HG02610 (cell line): ENCODE data around the gene SLC2A8.
A peak's percentile ranks its signal among the peaks of the same experiment; 100 is the strongest.

ENCODE experiments used
- ATAC-seq: cut with Tn5 transposase; IDR thresholded peaks from one replicate; pipeline ENCODE4 v1.9.1; 2021; ENCODE audit warnings: mild to moderate bottlenecking, moderate library complexity; ENCODE audit not compliant: unreplicated experiment

Gene SLC2A8

DNA sequence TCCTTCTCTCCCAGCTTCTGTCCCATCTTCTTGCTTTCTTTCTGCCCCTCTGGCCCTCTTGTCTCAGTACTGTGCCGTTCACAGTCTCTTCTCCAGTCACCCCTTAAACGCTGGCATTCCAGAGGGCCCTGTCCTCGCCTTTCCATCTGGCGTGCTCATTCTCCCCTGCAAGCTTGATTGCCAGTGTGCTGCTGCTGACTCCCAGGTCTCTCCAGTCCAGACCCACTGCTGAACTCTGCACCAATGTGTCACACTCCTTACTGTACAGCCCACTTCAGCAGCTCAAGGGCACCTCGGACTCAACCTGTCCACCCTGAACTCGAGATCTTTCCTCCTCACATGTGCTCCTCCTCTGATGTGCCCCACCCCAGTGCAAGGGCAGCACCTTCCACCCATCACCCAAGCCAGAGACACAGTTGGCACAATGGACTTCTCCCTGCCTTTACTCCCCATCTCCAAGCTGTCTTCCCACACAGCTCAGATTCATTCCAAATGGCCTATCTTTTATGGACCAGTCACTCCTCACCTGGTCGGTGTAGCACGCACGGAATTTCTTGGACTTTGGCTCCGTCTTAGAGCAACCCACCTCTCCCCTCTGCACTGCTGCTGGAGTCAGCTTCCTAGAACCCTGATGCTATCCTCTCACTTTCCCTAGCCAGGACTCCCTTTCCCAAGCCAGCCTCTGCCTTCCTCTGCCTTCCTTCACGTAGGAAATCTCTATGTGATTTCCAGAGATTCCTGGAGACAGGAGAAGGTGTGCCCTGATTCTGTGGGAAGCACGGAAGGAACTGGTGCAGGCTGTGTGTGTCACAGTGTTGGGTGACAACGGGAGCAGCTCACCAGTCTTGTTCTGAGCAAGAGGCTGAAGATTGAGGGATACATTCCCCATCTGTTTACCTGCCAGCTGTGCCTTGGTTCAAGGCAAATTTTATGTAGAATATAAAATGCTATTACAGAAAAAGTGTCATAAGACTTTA, 26.0 kb upstream of the SLC2A8 start:
- no peak for ATAC-seq

DNA sequence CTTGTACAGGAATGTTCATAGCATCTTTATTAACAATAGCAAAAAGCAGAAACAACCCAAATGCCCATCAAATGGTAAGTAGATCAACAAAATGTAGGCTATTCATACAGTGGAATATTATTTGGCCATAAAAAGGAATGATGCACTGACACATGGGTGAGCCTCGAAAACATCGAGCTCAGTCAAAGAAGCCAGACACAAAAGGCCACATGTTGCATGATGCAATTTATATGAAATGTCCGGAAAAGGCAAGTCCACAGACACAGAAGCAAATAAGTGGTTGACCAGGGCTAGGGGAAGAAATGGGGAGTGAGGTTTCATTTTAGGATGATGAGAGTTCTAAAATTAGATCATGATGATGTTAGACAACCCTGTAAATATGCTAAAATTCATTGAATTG, 16.5 kb upstream of the SLC2A8 start:
- no peak for ATAC-seq

DNA sequence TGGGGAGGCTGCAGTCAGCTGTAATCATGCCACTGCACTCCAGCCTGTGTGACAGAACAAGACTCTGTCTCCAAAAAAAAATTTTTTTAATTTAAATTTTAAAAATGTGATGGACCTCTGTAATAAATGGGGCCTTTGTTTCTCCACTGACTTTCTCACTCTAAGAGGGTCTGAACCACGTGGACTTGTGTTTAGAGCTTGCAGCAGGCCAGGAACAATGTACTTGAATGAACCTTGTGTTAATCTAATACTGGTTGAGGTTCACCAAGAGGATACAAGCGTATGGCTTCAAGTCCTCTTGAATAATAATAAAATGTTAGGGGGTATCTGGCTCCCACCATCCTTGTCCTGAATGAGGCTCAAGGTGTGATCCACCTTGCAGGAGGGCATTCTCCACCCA, 14.4 kb upstream of the SLC2A8 start:
- no peak for ATAC-seq

DNA sequence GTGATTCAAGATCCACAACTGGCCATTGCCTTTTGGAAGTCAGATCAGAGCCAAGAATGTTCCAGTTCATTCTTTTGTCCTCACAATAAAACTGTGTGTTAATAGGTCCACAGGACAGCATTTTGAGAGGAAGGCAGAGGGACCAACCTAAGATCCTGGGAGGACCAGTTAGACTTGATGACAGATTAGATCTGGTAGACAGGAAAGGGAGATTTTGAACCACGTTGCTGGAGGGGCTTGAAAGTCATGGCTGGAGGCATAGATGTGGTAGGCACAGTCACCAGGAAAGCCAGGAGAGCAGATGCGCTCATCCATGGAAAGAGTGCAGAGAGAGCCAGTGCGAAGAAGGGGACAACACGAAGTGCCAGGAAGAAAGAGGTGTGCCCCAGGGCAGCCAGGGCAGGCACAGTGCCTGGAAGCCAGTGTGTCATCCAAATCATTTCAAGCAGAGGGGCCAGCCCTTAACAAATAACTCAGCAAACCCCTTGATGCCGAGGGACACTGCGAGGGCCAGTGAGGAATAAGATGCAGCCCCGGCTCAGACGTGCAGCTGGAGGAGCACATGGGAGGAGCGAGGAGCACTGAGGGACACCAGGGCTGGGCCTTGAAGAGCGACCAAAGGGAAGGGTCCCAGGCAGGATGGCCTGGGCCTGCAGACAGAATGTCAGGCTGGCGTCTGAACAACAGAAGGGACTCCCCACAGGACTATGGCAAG, 12.8 kb upstream of the SLC2A8 start:
- no peak for ATAC-seq

DNA sequence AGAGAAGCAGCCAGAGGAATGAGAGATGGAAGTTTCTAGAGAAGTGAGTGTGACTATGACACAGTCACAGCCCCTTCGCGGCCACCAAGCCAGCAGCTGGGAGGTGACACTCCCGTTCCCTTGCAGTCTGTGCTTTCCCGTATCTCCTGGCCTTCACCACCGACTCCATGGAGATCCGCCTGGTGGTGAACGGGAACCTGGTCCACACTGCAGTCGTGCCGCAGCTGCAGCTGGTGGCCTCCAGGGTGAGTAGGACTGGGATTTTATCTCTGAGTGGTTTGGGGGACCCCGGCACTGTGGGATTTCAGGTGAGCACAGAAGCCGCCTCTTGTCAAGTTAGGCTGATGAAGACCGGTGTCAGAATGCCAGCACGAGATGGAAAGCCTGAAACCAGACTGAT, 12.1 kb upstream of the SLC2A8 start:
- no peak for ATAC-seq

DNA sequence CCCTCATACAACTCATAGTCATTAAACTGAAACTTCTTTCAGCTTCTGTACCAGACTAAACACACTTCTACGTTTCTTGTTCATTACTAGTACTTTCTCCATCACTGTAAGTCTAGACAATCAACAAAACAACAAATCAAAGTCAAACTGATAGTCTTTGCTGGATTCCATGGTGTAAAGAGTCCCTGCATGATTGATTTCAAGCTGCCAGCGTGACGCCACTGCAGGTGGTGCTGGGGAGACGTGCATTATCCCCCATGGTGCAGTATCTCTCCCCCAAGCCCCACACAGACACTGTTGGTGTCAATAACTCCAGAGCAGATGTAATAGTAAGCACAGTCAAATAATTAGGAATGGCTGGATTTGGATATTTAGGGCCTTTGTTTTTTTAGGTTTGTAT, 10.7 kb upstream of the SLC2A8 start:
- ATAC-seq = no peak

DNA sequence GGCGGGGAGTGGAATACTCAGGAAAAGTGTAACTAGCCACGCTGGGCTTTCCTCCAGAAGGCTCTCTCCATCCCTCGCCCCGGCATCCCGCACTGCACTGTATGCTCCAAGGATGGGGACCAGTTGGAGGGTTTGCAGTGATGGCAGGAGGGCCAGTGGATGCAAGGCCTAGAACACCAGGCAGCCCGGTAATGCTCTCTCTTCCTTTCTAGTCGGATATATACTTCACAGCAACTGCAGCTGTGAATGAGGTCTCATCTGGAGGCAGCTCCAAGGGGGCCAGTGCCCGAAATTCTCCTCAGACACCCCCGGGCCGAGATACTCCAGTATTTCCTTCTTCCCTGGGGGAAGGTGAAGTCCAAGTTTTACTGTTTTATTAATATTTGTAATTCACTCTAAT, 10.0 kb upstream of the SLC2A8 start:
- ATAC-seq = no peak

DNA sequence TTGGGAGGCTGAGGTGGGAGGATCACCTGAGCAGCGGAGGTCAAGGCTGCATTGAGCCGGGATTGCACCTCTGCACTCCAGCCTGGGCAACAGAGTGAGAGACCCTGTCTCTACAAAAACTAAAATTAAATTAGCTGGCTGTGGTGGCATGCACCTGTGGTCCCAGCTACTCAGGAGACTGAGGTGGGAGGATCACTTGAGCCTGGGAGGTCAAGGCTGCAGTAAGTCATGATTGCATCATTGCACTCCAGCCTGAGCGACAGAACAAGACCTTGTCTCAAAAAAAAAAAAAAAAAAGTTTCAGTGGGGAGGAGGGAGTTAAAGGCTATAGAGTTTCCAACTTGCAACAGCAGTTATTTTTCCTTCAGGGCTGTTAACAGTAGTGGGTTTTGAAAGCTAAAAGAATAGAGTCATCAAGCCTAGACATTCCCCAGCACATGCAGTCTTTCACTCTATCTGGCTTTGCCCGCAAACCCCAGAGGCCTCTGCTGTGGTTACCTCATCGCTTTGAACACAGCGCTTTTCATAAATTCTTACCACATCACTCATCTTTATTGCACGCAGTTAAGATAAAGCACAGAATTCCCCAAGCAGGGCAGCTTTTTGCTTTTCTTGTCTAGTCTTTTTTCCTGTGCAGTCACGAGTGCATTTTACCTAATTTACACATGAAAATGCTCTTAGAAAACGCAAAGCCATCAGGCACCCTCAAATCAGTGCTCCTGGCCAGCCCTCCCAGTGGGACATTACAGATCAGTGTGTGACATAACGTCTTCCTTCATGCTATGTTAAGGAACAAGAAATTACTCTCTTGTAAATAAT, 8.7 kb upstream of the SLC2A8 start:
- ATAC-seq = peak; percentile 90

DNA sequence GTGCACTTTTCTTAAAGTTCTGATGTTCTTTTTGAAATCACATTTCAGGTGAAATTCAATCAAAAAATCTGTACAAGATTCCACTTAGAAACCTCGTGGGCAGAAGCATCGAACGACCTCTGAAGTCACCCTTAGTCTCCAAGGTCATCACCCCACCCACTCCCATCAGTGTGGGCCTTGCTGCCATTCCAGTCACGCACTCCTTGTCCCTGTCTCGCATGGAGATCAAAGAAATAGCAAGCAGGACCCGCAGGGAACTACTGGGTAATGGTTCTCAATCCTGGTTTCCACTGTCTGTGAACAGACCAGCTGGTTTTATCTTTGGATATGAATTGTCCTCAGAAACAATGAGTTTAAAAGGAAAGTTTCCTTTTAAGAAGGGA, 8.1 kb upstream of the SLC2A8 start:
- no peak for ATAC-seq

DNA sequence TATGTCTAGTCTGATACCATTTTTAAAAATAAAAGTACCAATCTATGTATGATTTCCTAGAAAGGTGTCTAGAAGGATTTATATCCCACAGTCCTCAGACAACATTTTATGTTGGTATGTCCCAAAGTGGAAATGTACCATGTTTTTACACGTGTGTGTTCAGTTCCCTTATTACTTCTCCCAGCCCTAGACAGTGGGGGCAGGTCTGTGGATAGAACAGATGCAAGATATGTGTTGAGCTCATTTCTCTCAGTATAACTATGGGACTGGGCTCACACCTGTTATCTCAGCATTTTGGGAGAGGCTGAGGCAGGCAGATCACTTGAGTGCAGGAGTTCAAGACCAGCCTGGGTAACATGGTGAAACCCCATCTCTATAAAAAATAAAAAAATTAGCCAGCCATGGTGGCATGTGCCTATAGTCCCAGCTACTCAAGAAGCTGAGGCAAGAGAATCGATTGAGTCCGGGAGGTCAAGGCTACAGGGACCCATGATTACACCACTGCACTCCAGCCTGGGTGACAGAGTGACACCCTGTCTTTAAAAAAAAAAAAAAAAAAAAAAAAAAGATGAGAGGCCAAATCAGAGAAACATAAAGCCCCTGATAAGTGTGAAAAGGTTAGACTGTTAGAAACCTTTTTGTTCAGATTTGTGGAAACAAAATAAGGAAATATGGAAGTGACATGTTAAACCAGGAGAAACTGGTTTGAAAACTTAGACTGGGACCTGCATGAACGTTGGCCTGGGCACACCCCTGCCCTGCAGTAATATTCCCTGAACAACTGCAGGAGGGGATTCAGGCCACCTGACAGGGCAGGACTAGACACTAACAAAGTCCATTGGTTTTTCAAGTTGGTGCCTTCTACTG, 7.4 kb upstream of the SLC2A8 start:
- no peak for ATAC-seq

DNA sequence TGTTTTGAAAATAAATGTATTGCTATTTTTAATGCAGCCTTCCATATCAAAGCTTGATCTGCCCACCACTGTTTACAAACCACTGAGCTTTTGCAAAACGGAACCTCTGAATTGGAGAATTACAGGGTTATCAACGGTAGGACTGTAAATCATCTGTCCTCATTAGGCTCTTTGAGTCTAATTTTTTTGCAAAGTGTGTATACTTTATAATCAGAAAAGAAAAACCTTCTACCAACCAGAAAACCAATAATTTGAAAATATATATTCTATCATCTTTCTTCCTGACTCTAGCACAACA, 6.8 kb upstream of the SLC2A8 start:
- ATAC-seq = no peak

DNA sequence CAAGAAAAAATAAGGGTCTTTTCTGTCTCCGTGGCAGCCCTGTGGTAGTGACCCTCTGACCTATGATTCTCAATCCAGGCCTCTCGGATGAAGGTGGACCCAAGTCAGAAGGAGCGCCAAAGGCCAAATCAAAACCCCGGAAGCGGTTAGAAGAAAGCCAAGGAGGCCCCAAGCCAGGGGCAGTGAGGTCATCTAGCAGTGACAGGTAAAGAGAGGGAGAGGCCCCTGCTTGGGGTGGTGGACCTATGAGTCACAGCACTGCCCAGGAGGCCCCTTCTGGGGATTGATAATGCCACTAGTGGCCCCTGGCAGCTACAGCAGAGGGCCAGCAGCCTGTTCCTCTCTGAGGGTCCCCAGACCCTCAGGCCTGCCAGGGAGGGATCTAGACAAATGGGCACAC, 6.4 kb upstream of the SLC2A8 start:
- no peak for ATAC-seq

DNA sequence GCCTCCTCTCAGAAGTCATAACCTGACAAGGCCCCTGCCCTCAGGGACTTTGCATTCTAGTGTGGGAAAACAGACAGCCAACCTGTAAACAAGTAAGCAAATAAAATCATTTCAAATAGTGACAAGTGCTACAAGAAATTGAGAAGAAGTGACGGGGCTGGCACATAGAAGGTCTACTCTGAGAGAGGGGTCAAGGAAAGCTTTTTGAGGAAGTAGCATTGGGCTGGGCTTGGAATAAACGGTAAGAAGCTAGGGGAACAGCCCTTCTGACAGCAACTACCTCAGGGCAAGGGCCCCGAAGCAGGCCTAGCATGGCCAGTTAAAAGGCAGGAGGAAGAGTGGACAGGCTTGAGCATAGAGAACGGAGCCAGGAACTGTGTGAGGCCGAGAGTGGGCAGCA, 4.8 kb upstream of the SLC2A8 start:
- no peak for ATAC-seq

DNA sequence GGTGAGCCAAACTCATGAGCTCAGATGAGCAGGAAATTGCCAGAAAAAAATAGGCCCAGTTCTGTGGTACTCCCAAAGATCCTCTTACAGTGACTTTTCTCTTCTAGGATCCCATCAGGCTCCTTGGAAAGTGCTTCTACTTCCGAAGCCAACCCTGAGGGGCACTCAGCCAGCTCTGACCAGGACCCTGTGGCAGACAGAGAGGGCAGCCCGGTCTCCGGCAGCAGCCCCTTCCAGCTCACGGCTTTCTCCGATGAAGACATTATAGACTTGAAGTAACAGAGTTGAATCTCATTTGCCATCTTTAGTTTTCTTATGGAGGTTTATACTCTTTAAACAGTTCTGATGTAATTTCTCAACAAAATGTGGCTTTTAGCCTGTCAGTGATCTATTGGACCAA, 4.0 kb upstream of the SLC2A8 start:
- no peak for ATAC-seq

DNA sequence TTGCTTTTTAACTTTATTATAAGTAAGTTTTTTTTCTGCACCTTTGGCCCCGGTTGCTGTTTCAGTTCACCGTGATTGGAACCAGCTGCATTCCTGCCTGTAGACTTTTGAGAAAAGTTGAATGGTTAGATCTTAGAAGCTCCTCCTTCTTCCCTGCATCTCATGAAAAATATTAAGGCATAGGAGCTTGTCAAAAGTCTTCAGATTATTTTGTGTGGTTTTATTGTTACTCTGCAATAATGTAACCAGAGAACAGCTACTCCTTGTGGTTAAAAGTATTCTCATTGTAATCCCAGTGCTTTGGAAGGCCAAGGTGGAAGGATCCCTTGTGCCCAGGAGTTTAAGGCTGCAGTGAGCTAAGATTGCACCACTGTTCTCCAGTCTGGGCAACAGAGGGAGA, 3.3 kb upstream of the SLC2A8 start:
- no peak for ATAC-seq

DNA sequence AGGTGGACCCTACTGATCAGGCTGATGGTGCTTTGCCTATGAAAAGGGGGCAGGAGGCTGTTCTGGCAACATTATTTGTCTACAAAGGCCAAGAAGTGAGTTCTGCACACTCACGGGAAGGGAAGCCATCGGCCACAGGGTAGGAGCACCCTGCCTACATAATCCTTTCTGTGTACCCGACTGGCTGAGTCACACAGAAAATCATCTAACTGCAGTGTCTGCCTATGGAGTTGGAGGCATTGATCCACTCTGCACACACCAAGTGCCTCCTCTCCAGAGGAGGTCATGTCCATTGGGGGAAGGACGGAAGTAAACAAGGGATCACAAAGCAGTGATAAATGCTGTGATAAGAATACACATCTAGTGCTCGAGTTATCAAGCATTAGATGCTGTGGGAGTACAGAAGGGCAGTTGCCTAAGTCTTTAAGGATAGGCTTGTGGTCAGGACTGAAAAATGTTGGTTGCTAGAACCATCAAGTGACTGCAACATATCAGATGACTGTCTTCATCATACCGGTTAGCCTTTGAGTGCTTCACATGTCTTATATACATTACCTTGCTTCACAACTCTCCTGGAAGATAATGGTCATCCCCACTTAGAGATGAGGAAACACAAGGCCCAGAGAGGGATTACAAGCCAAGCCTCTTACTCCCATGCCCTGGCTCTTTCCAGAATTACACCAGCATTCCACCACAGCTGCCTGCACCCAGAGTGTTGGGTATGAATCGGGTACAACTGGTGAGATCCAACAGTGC, 1.3 kb upstream of the SLC2A8 start:
- no peak for ATAC-seq

DNA sequence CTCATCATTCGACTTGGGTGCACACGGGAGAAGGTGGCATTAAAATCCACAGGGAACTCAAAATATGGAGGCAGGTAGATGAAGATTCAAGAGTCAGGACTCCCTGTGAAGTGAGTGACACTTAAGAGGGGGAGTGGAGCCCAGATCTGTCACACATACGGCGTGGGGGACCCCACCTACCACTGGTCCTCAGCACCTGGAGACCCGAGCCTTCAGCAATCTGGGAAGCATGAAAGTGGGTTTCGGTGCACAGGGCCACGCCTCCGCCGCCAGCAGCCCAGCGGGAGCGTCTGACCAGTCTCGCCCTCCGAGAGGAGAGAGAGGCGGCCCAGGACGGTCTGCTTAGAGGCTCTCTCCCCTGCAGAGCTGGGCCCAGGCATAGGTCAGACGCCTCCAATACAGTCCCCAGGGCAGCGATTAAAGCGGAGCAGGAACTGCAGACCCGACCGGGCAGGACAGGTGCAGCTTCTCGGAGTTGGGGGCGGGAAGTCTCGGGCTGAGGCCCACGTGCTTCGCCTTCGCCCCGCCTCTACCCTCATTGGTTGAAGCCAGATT, 639 bp upstream of the SLC2A8 start:
- ATAC-seq = no peak

DNA sequence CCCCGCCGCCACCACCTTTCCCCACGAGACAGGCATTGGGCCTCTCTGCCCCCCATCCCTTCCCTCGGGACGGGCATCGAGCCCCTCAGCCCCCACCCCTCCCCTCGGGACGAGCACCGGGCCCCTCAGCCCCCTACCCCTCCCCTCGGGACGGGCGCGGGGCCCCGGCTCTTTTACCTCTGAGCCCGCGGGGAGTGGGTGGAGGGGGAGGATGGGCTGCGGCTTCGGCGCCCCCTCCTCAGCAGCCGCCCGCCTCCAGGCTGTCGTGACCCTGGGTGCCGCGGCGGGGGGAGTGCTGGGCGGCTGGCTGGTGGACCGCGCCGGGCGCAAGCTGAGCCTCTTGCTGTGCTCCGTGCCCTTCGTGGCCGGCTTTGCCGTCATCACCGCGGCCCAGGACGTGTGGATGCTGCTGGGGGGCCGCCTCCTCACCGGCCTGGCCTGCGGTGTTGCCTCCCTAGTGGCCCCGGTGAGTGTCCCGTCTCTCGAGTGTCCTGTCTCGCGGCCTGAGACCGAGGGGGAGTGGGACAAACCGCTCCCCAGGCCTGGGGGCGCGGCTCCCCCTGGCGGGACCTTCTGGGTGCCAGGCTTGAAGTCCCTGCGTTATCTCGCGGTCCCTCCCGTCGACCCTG, 791 bp downstream of the SLC2A8 start:
- no peak for ATAC-seq

DNA sequence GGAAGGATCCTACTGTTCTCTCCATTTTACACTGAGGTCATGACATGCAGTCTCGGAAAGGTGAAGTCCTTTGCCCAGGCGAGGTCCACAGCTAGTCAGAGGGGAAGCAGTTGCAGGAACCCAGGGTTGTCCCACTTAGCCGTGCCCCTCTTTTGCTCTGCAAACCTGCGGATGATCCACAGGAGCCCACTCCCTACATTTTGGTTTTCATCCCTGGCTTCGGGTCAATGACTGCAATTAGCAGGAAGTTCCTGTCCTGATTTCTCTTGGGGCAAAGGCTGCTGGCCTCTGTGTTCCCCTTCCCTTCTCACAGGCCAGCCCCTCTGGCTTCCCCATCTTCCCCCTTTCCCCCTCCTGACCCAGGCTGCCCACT, 1.3 kb downstream of the SLC2A8 start:
- no peak for ATAC-seq
